ENCODE results near the gene RNF10.

RNF10 gene

DNA sequence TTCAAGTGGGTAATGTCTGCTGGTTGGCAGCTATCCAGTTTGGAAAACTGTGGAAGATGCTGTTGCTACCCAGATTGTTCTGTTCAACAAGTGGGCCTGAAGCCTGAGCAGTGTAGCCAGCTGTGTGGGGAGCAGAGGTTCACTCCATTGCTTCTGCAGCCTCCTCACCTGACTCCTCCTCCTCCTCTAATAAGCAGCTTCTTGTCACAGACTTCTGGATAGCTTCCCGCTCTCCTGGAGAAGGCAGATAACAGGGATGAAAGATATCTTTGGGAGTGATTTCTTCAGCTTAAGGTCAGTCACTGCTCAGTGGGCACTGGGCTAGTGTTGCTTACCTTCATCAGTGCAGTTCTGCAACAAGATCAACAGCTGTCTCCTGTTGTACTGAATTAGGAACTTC, 45.0 kb downstream of the RNF10 start:
- no peaks in the 10 kb centered on the region for H3K9me2 ChIP-seq (replicated peaks; ENCODE audit: control insufficient read depth, low read length)
- H3K27me3 ChIP-seq (ENCODE audit: control insufficient read depth, low read length), result peaks cover 5% of the 10 kb centered on the region
- peaks cover 6% of the 10 kb centered on the region for H3F3A ChIP-seq (ENCODE audit: control insufficient read depth, insufficient read depth)
- peaks cover 31% of the 10 kb centered on the region for H3K4me1 ChIP-seq (ENCODE audit: control insufficient read depth, low read length)
- H3K79me2 ChIP-seq (ENCODE audit: control insufficient read depth, low read length), result peaks cover 11% of the 10 kb centered on the region
- H3K9me3 ChIP-seq (ENCODE audit: control insufficient read depth, insufficient read depth, low read length), result no peaks in the 10 kb centered on the region
- no peak overlapping the region for H3K27ac ChIP-seq (ENCODE audit: low read depth, low read length)
- H3K36me3 ChIP-seq (ENCODE audit: control insufficient read depth, low read length), result peaks cover 58% of the 10 kb centered on the region
- no peak overlapping the region for H3K4me3 ChIP-seq (ENCODE audit: low read length)
- TF ChIP-seq EZH2phosphoT487 (IDR thresholded peaks at IDR 0.05; ENCODE audit: borderline replicate concordance, low read length), result no peak
- no peak for TF ChIP-seq CTCF (IDR thresholded peaks at IDR 0.05; ENCODE audit: low read depth, low read length, poor library complexity, severe bottlenecking)
- H4K20me1 ChIP-seq (ENCODE audit: control insufficient read depth, insufficient read depth, low read depth, low read length), result no peaks in the 10 kb centered on the region
- 0 out of 2 replicates have a peak overlapping the region, but pooled peaks have one; percentile 89 for H3K4me2 ChIP-seq (ENCODE audit: low read length)

GRCh38 chr12:120580787-120581723, 46.9 kb downstream of the RNF10 start, which contains the start of gene POP5:
Gene POP5 (minus strand): TSS chr12:120581402. CDS start chr12:120581362, 40 bp downstream.
- no peaks in the 10 kb centered on the region for H4K20me1 ChIP-seq (ENCODE audit: control insufficient read depth, insufficient read depth, low read depth, low read length)
- peaks cover 18% of the 10 kb centered on the region for H3K27me3 ChIP-seq (ENCODE audit: control insufficient read depth, low read length)
- H3K4me1 ChIP-seq (ENCODE audit: control insufficient read depth, low read length), result peaks cover 38% of the 10 kb centered on the region
- peak within 1 kb of the TSS; percentile 24 for H3K27ac ChIP-seq (ENCODE audit: low read depth, low read length)
- H3K36me3 ChIP-seq (ENCODE audit: control insufficient read depth, low read length), result peaks cover 40% of the 10 kb centered on the region
- no peaks in the 10 kb centered on the region for H3K9me3 ChIP-seq (ENCODE audit: control insufficient read depth, insufficient read depth, low read length)
- TF ChIP-seq EZH2phosphoT487 (IDR thresholded peaks at IDR 0.05; ENCODE audit: borderline replicate concordance, low read length) (no peak), CTCF (IDR thresholded peaks at IDR 0.05; ENCODE audit: low read depth, low read length, poor library complexity, severe bottlenecking) (no peak)
- peak within 1 kb of the TSS; percentile 98 for H3K4me3 ChIP-seq (ENCODE audit: low read length)
- H3K9me2 ChIP-seq (replicated peaks; ENCODE audit: control insufficient read depth, low read length), result no peaks in the 10 kb centered on the region
- H3K79me2 ChIP-seq (ENCODE audit: control insufficient read depth, low read length), result peaks cover 11% of the 10 kb centered on the region
- peaks cover 3% of the 10 kb centered on the region; the same call in 1 of the 2 replicates for H3F3A ChIP-seq (ENCODE audit: control insufficient read depth, insufficient read depth)
- peak within 1 kb of the TSS; percentile 89 for H3K4me2 ChIP-seq (ENCODE audit: low read length)

DNA sequence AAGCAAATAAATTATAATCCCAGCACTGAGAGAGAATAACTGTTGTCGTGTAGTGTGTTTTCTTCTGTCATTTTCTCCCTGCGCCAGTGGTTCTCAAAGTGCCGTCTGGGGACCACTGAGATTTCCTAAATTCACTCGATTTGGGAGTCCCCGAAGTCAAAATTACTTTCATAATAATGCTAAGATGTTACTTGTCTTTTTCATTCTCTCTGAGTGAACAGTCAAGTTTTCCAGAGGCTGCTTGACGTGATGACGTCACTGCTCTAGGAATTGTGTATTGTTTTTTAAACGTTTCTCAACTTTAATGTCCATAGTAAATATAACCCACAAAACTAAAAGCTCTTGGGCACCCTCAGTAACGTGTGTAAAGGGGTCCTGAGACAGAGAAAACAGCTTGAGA, 47.8 kb downstream of the RNF10 start:
- peaks cover 38% of the 10 kb centered on the region for H3K4me1 ChIP-seq (ENCODE audit: control insufficient read depth, low read length)
- H3K4me2 ChIP-seq (ENCODE audit: low read length), result peak overlapping the region; percentile 89
- no peaks in the 10 kb centered on the region for H4K20me1 ChIP-seq (ENCODE audit: control insufficient read depth, insufficient read depth, low read depth, low read length)
- H3F3A ChIP-seq (ENCODE audit: control insufficient read depth, insufficient read depth), result peaks cover 3% of the 10 kb centered on the region; the same call in 1 of the 2 replicates
- peaks cover 20% of the 10 kb centered on the region for H3K27me3 ChIP-seq (ENCODE audit: control insufficient read depth, low read length)
- H3K9me2 ChIP-seq (replicated peaks; ENCODE audit: control insufficient read depth, low read length), result no peaks in the 10 kb centered on the region
- H3K27ac ChIP-seq (ENCODE audit: low read depth, low read length), result peak overlapping the region; percentile 17; the same call in 1 of the 2 replicates
- no peak for TF ChIP-seq CTCF (IDR thresholded peaks at IDR 0.05; ENCODE audit: low read depth, low read length, poor library complexity, severe bottlenecking)
- no peak for TF ChIP-seq EZH2phosphoT487 (IDR thresholded peaks at IDR 0.05; ENCODE audit: borderline replicate concordance, low read length)
- H3K9me3 ChIP-seq (ENCODE audit: control insufficient read depth, insufficient read depth, low read length), result no peaks in the 10 kb centered on the region
- peaks cover 11% of the 10 kb centered on the region for H3K79me2 ChIP-seq (ENCODE audit: control insufficient read depth, low read length)
- peaks cover 31% of the 10 kb centered on the region for H3K36me3 ChIP-seq (ENCODE audit: control insufficient read depth, low read length)
- H3K4me3 ChIP-seq (ENCODE audit: low read length), result peak overlapping the region; percentile 98

All from DOHH2 (cell line).